ENCODE data around the gene ANTXR1.

Gene ANTXR1

DNA sequence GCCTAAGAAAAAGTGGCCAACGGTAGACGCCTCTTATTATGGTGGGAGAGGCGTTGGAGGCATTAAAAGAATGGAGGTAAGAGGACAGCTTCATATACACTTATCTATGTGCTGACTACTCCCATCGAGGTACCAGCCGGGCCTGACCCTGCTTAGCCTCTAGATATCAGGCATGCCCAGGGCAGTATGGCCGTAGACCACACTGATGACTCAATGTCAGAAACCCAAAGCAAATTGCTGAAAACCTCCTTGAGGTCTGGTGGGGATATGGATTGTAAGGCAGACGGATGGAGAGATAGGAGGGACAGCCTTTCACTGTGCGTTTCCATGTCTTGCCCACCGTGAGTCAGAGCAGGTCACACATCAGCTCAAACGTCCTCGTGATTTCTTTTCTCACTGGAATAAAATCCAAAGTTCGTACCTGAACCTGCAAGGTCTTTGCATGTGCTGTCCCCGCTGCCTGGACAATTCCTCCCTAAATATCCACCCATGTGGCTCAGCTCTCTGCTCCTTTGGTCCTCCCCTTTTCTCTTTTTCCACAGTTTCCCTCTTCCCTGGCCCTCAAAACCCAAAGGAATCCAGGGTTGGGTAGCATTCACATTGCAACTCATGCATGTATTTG is 168.9 kb downstream of the ANTXR1 start:
- H3K4me3 ChIP-seq (replicated peaks in 1 of 2; ENCODE audit: low read depth in 2 of 2, low read length in 2 of 2), result no peak overlapping the region
- no peak for DNase-seq (ENCODE audit: low read depth in 2 of 2)
- TF ChIP-seq, protein P1, sequence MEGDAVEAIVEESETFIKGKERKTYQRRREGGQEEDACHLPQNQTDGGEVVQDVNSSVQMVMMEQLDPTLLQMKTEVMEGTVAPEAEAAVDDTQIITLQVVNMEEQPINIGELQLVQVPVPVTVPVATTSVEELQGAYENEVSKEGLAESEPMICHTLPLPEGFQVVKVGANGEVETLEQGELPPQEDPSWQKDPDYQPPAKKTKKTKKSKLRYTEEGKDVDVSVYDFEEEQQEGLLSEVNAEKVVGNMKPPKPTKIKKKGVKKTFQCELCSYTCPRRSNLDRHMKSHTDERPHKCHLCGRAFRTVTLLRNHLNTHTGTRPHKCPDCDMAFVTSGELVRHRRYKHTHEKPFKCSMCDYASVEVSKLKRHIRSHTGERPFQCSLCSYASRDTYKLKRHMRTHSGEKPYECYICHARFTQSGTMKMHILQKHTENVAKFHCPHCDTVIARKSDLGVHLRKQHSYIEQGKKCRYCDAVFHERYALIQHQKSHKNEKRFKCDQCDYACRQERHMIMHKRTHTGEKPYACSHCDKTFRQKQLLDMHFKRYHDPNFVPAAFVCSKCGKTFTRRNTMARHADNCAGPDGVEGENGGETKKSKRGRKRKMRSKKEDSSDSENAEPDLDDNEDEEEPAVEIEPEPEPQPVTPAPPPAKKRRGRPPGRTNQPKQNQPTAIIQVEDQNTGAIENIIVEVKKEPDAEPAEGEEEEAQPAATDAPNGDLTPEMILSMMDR (IDR thresholded peaks at IDR 0.05; ENCODE audit: low read depth, low read length), result no peak

DNA sequence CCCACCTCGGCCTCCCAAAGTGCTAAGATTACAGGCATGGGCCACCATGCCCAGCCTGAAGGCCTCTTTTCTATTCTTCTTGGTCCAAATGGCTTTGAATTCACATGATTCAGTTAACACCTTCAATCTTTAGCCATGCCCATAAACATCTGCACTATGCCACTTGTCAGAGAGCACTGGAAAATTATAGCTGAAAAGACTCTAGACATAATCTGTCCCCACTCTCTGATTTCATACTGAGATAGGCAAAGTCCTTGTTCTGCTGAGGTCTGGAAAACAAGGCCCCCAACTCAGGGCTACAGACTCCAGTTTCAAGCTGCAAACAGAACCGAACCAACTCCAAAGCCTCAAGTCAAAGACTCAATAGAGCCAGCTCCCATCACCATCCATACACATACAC is 170.7 kb downstream of the ANTXR1 start:
- TF ChIP-seq, protein P1 (IDR thresholded peaks at IDR 0.05; ENCODE audit: low read depth, low read length), result no peak
- no peak overlapping the region for H3K4me3 ChIP-seq (replicated peaks in 1 of 2; ENCODE audit: low read depth in 2 of 2, low read length in 2 of 2)
- no peak for DNase-seq (ENCODE audit: low read depth in 2 of 2)

DNA sequence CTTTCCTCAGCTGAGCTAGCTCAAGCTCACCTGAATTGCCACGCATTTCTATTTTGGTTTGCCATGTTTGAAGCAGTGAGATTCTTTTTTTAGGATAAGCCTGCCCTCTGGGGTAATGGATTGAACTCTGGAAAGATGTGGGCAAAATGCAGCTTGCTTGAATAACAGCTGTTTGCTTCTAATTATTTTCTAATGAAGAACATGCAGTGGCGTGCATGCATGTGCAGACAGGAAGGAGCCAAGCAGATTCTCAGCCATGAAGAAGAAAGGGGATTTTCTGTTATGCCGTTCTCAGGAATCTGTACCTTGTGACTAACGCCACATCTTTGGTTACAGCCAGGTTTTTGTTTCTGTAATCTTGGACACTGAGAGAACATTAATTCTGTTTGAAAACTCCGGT is 171.2 kb downstream of the ANTXR1 start:
- TF ChIP-seq, protein P1 (IDR thresholded peaks at IDR 0.05; ENCODE audit: low read depth, low read length), result no peak
- H3K4me3 ChIP-seq (replicated peaks in 1 of 2; ENCODE audit: low read depth in 2 of 2, low read length in 2 of 2), result no peak overlapping the region
- DNase-seq (ENCODE audit: low read depth in 2 of 2), result no peak

DNA sequence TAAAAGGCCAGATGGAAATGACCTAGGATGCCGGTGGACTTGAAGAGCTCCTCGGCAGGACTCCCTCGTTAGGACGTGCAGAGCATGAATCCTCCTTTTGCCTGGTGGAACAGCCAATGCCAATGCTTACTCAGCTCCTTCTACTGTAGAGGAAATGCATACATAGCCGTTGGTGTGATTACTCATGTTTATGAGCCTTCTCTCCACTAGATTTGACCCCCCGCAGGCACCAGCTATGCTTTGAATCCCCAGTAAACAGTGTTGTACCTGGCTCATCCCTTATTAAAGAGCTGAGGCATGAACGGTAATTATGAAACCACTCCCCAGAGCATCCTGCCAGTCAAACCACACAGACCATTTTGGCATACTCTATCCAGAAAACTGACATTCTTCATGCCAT is 172.8 kb downstream of the ANTXR1 start:
- peak in 1 of 2 donors; percentile 33 for DNase-seq (ENCODE audit: low read depth in 2 of 2)
- no peak overlapping the region for H3K4me3 ChIP-seq (replicated peaks in 1 of 2; ENCODE audit: low read depth in 2 of 2, low read length in 2 of 2)
- TF ChIP-seq, protein P1 (IDR thresholded peaks at IDR 0.05; ENCODE audit: low read depth, low read length), result no peak

DNA sequence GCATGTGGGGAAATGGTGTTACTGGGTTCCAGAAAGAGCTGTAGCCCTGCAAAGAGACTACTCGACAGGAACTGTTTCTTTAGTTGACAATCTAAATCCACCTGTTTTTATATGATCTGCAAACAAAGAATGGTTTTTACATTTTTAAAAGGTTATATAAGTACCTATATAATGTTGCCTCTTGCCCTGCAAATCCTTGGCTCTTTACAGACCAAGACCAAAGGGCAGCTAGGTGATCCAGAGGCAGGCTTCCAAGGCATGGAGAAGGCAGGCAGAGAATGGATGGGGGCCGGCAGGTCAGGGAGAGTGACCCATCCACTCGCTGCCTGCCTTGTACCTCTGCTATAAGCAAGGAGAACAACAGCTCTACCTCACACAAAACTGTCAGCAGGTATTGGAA is 173.6 kb downstream of the ANTXR1 start:
- TF ChIP-seq, protein P1 (IDR thresholded peaks at IDR 0.05; ENCODE audit: low read depth, low read length), result no peak
- DNase-seq (ENCODE audit: low read depth in 2 of 2), result no peak
- H3K4me3 ChIP-seq (replicated peaks in 1 of 2; ENCODE audit: low read depth in 2 of 2, low read length in 2 of 2), result no peak overlapping the region

DNA sequence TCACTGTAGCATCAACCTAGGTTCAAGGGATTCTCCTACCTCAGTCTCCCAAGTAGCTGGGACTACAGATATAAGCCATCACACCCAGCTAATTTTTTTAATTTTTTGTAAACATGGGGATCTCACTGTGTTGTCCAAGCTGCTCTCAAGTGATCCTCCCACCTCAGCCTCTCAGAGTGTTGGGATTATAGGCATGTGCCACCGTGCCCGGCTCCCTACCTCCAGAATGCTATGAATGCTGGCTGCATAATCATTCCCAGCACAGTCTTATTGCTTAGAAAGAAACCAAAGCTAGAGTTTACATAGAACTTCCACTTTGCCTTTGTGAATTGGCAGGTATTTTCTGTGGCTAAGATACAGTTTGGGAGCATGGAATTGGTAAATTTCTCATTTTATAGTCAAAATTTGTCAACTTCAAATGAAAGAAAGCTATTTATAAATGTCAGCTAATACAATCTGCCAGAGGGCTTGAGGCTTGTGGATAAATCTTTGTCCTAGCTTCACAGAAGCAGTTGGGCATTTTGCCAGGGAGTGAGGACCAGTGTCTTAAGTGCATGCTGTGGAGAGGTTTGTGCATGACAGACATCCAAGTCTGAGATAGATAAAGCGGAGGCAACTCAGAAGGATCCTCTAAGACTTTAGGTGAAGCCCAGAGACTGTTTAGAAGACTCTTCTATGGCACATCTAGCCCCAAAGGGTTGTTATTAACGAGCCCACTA is 175.4 kb downstream of the ANTXR1 start:
- H3K4me3 ChIP-seq (replicated peaks in 1 of 2; ENCODE audit: low read depth in 2 of 2, low read length in 2 of 2), result no peak overlapping the region
- TF ChIP-seq, protein P1 (IDR thresholded peaks at IDR 0.05; ENCODE audit: low read depth, low read length), result no peak
- DNase-seq (ENCODE audit: low read depth in 2 of 2), result no peak
